Measurements from ENCODE around the gene PIP5K1B.

DNA sequence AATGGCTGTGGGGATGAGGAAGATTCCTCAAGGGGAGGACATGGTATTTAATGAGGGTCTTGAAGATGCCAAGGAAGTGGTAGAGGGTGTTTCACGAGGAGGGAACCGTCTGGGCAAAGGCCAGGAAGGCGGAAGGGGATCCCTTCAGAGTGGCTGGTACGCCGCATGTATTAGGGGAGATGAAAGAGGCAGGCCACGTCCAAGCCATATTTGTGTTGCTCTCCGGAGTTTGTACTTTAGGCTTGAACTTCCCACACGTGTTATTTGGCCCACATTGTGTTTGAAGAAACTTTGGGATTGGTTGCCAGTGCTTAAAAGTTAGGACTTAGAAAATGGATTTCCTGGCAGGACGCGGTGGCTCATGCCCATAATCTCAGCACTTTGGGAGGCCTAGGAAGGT is 331.8 kb downstream of the PIP5K1B start:
- TF ChIP-seq EZH2phosphoT487 (IDR thresholded peaks at IDR 0.05; ENCODE audit: low read depth, severe bottlenecking, unreplicated experiment): no peak
- TF ChIP-seq, protein P1, sequence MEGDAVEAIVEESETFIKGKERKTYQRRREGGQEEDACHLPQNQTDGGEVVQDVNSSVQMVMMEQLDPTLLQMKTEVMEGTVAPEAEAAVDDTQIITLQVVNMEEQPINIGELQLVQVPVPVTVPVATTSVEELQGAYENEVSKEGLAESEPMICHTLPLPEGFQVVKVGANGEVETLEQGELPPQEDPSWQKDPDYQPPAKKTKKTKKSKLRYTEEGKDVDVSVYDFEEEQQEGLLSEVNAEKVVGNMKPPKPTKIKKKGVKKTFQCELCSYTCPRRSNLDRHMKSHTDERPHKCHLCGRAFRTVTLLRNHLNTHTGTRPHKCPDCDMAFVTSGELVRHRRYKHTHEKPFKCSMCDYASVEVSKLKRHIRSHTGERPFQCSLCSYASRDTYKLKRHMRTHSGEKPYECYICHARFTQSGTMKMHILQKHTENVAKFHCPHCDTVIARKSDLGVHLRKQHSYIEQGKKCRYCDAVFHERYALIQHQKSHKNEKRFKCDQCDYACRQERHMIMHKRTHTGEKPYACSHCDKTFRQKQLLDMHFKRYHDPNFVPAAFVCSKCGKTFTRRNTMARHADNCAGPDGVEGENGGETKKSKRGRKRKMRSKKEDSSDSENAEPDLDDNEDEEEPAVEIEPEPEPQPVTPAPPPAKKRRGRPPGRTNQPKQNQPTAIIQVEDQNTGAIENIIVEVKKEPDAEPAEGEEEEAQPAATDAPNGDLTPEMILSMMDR (IDR thresholded peaks at IDR 0.05; ENCODE audit: poor library complexity): no peak
- TF ChIP-seq EZH2 (IDR thresholded peaks at IDR 0.05; ENCODE audit: borderline replicate concordance): no peak

All from hepatocyte (in vitro differentiated cells).